Activated B cell treated with CpG ODN at 0.5 μM for 24 hours (primary cell): ENCODE measurements around the gene ARRDC5. TPM values are rescaled to one million over a fixed set of nuclear protein-coding genes. Genes with fewer than 3 reads are reported as not detected.
"Not testable (repeated sequence)": the region's sequence is repeated elsewhere in the genome, so short reads cannot be mapped to it uniquely, and the experiment has no call there.

Experiments
- ATAC-seq: fragments of 200-7000 bp; cut with Tn5 transposase; one replicate; pipeline ENCODE4 v1.10.0; 2021; ENCODE audit warnings: low read depth, mild to moderate bottlenecking, moderate library complexity
- CTCF ChIA-PET: fragments of 350-600 bp; sonication (Branson Sonifier 250); formaldehyde crosslinking; loops from one replicate; lab custom pipeline; 2021; ENCODE audit warnings: antibody characterized with exemption; lab: Charles Lee
- POLR2A ChIA-PET: fragments of 350-600 bp; sonication (Branson Sonifier 250); formaldehyde crosslinking; loops from one replicate; lab custom pipeline; 2021; ENCODE audit warnings: antibody characterized with exemption; lab: Charles Lee
- DNase-seq: peaks from one replicate; pipeline ENCODE4 v3.0.0; 2022
- H3K27ac Mint-ChIP-seq: one replicate; pipeline ENCODE4 v1.8.0; 2020; ENCODE audit warnings: mixed read lengths
- H3K27me3 Mint-ChIP-seq: one replicate; pipeline ENCODE4 v1.8.0; 2021; ENCODE audit warnings: mixed read lengths
- H3K36me3 Mint-ChIP-seq: one replicate; pipeline ENCODE4 v1.8.0; 2021; ENCODE audit warnings: low read depth, mixed read lengths
- H3K4me1 Mint-ChIP-seq: one replicate; pipeline ENCODE4 v1.8.0; 2021; ENCODE audit warnings: mixed read lengths
- H3K4me3 Mint-ChIP-seq: one replicate; pipeline ENCODE4 v1.8.0; 2020; ENCODE audit warnings: mild to moderate bottlenecking, mixed read lengths
- H3K9me3 Mint-ChIP-seq: one replicate; pipeline ENCODE4 v1.8.0; 2020; ENCODE audit warnings: mixed read lengths
- intact Hi-C: fragments of 100-400 bp; cut with micrococcal nuclease; formaldehyde crosslinking; loops from one replicate; pipeline ENCODE4 v1.15.1; 2024
- total RNA-seq: library from RNA; stranded (reverse); gene quantifications from 2 replicates; pipeline ENCODE4 v1.2.3, GENCODE V29; 2022
- TF ChIP-seq, protein P1 (sequence below): fragments of 200-600 bp; IDR thresholded peaks from one replicate; pipeline ENCODE4 v1.8.0; 2022; ENCODE audit warnings: antibody characterized with exemption, mild to moderate bottlenecking

The ARRDC5 gene
- total RNA-seq, 1 donor from 2014 or later = 4.3 TPM

DNA sequence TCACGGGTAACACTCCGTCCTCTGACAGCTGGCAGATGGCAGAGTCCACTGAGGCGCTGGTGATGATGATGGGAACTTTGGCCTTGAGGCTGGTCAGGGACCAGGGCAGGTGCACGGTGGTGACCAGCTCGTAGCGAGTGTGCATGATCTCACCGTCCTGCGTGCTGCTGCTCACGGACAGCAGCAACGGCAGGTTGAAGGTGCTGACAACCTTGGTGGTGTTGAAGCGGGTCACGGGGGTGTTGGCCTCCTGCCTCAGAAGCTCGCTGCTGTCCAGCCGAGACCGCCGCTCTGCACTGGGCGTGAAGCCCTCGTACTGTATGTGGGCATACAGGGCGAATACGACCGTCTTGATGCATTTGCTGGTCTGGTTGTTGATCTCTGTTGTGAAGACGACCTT lies 11.6 kb downstream of the ARRDC5 start:
- Mint-ChIP-seq H3K4me3 (no peak overlapping the region), H3K27me3 (no peaks in the 10 kb centered on the region), H3K4me1 (peaks cover 10% of the 10 kb centered on the region), H3K36me3 (peaks cover 11% of the 10 kb centered on the region), H3K9me3 (no peaks in the 10 kb centered on the region), H3K27ac (no peak overlapping the region)
- DNase-seq = no peak
- TF ChIP-seq, protein P1, sequence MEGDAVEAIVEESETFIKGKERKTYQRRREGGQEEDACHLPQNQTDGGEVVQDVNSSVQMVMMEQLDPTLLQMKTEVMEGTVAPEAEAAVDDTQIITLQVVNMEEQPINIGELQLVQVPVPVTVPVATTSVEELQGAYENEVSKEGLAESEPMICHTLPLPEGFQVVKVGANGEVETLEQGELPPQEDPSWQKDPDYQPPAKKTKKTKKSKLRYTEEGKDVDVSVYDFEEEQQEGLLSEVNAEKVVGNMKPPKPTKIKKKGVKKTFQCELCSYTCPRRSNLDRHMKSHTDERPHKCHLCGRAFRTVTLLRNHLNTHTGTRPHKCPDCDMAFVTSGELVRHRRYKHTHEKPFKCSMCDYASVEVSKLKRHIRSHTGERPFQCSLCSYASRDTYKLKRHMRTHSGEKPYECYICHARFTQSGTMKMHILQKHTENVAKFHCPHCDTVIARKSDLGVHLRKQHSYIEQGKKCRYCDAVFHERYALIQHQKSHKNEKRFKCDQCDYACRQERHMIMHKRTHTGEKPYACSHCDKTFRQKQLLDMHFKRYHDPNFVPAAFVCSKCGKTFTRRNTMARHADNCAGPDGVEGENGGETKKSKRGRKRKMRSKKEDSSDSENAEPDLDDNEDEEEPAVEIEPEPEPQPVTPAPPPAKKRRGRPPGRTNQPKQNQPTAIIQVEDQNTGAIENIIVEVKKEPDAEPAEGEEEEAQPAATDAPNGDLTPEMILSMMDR = no peak
- no peak for ATAC-seq
- ChIA-PET CTCF (interaction anchor here (1.7 kb wide), 1 partner anchor 21 kb away, joined by 4 read pairs; no protein-coding TSS in a partner anchor), POLR2A (interaction anchor here (0.6 to 0.7 kb wide), 2 partner anchors 24 to 163 kb away, joined by 4 read pairs; no protein-coding TSS in a partner anchor)
- intact Hi-C loops = no loop called here

DNA sequence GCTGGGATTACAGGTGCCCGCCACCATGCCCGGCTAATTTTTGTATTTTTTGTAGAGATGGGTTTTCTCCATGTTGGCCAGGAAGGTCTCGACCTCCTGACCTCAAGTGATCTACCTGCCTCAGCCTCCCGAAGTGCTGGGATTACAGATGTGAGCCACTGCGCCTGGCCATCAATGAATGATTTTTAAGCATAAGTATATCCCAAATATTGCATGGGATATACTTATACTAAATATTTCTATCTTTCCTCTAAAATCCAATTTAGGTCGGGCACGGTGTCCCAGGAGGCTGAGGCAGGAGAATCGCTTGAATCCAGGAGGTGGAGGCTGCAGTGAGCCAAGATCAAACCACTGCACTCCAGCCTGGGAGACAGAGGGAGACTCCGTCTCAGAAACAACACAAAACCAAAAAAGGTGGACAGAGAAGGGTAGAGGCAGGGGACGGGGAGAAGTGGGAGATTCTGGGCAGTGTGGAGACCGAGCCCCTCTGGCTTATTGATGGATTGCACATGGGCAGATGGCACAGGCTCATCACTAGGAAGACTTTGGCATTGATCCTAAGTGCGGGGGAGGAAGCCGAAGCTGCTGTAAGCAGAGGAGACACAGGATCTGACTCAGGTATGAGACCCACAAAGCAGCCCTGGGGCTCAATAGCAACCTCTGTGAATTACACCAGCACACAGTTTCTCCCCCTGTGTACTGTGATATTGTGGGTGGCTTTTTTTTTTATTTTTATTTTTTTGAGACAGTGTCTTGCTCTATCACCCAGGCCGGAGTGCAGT lies 13.5 kb downstream of the ARRDC5 start:
- Mint-ChIP-seq H3K27ac (no peak overlapping the region), H3K4me3 (no peak overlapping the region), H3K9me3 (no peaks in the 10 kb centered on the region), H3K27me3 (no peaks in the 10 kb centered on the region), H3K36me3 (peaks cover 11% of the 10 kb centered on the region), H3K4me1 (no peaks in the 10 kb centered on the region)
- DNase-seq = no peak
- ATAC-seq = no peak
- ChIA-PET CTCF (no interaction called here), POLR2A (interaction anchor here (0.6 kb wide), 1 partner anchor 453 kb away, joined by 4 read pairs; no protein-coding TSS in a partner anchor)
- TF ChIP-seq, protein P1 = no peak
- intact Hi-C loops = no loop called here

DNA sequence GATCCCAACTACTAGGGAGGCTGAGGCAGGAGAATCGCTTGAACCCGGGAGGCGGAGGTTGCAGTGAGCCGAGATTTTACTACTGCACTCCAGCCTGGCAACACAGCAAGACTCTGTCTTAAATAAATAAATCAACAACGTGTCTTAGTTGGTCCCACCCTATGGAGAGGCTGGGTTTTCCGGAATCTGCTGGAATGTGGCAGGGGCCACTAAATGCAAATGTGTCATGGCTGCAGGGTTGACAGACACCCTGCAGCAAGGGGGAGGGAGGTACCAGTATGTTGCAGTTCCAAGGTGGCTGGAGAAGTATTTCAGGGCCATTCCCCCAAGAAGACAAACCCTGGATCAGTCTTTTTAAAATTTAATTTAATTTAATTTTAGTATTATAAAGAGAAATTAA lies 14.9 kb downstream of the ARRDC5 start:
- CTCF ChIA-PET, H3K4me3 Mint-ChIP-seq, H3K4me1 Mint-ChIP-seq, ATAC-seq, H3K27ac Mint-ChIP-seq, H3K9me3 Mint-ChIP-seq, DNase-seq, H3K27me3 Mint-ChIP-seq, POLR2A ChIA-PET, intact Hi-C loops: not testable (repeated sequence)
- peaks cover 11% of the 10 kb centered on the region for H3K36me3 Mint-ChIP-seq

DNA sequence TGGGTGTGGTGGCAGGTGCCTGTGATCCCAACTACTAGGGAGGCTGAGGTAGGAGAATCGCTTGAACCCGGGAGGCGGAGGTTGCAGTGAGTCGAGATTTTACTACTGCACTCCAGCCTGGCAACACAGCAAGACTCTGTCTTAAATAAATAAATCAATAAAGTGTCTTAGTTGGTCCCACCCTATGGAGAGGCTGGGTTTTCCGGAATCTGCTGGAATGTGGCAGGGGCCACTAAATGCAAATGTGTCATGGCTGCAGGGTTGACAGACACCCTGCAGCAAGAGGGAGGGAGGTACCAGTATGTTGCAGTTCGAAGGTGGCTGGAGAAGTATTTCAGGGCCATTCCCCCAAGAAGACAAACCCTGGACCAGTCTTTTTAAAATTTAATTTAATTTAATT lies 17.7 kb downstream of the ARRDC5 start:
- H3K27ac Mint-ChIP-seq, H3K9me3 Mint-ChIP-seq, H3K27me3 Mint-ChIP-seq, H3K36me3 Mint-ChIP-seq, H3K4me3 Mint-ChIP-seq, intact Hi-C loops, POLR2A ChIA-PET, ATAC-seq, H3K4me1 Mint-ChIP-seq, CTCF ChIA-PET, DNase-seq: not testable (repeated sequence)

DNA sequence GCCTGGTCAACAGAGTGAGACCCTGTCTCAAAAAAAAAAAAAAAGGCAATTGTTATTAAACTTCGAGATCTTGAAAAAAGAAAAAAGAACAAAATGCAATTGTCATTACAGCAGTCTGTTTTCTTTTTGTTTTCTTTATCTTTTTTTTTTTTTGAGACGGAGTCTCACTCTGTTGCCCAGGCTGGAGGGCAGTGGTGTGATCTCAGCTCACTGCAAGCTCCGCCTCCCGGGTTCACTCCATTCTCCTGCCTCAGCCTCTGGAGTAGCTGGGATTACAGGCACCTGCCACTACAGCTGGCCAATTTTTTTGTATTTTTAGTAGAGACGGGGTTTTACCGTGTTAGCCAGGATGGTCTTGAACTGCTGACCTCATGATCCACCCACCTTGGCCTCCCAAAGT lies 19.8 kb downstream of the ARRDC5 start:
- H3K9me3 Mint-ChIP-seq, H3K4me3 Mint-ChIP-seq, H3K27ac Mint-ChIP-seq, ATAC-seq, H3K36me3 Mint-ChIP-seq, CTCF ChIA-PET, H3K27me3 Mint-ChIP-seq, DNase-seq, intact Hi-C loops: not testable (repeated sequence)
- H3K4me1 Mint-ChIP-seq = peaks cover 16% of the 10 kb centered on the region
- POLR2A ChIA-PET = interaction anchor here (0.7 kb wide), 1 partner anchor 12 kb away, joined by 4 read pairs; no protein-coding TSS in a partner anchor

DNA sequence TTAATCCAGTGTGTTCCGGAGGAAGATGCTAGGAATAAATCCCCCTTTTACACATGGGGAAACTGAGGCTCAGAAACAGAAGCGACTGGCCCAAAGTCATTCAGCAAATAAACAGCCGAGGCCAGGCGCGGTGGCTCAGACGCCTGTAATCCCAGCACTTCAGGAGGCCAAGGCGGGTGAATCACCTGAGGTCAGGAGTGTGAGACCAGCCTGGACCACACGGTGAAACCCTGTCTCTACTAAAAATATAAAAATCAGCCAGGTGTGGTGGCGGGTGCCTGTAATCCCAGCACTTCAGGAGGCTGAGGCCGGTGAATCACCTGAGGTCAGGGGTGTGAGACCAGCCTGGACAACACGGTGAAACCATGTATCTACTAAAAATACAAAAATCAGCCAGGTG lies 23.7 kb downstream of the ARRDC5 start:
- DNase-seq (no peak), ATAC-seq (no peak)
- no peaks in the 10 kb centered on the region for H3K36me3 Mint-ChIP-seq
- no peak overlapping the region for H3K27ac Mint-ChIP-seq
- H3K27me3 Mint-ChIP-seq = no peaks in the 10 kb centered on the region
- H3K4me1 Mint-ChIP-seq = peaks cover 20% of the 10 kb centered on the region
- no peak overlapping the region for H3K4me3 Mint-ChIP-seq
- POLR2A ChIA-PET = no interaction called here
- CTCF ChIA-PET = interaction anchor here (1.2 to 2.0 kb wide), 2 partner anchors 10 to 32 kb away, joined by 3 to 5 read pairs; no protein-coding TSS in a partner anchor
- TF ChIP-seq, protein P1 = no peak
- no peaks in the 10 kb centered on the region for H3K9me3 Mint-ChIP-seq
- intact Hi-C loops = no loop called here
